Osteocyte (in vitro differentiated cells): Measurements from ENCODE around the gene GLIS1. TPM values are rescaled to one million over a fixed set of nuclear protein-coding genes. Genes with fewer than 3 reads are reported as not detected.

Experiments
- DNase-seq: peaks from one replicate; pipeline ENCODE4 v3.0.0; 2021; ENCODE audit warnings: mixed read lengths; ENCODE audit not compliant: unreplicated experiment; ENCODE audit errors: extremely low spot score
- H3K27ac Mint-ChIP-seq: one replicate; pipeline ENCODE4 v1.8.0; 2021; ENCODE audit warnings: mild to moderate bottlenecking, mixed read lengths; ENCODE audit not compliant: unreplicated experiment
- H3K27me3 Mint-ChIP-seq: one replicate; pipeline ENCODE4 v1.8.0; 2021; ENCODE audit warnings: mixed read lengths; ENCODE audit not compliant: unreplicated experiment
- H3K36me3 Mint-ChIP-seq: one replicate; pipeline ENCODE4 v1.8.0; 2021; ENCODE audit warnings: mixed read lengths; ENCODE audit not compliant: unreplicated experiment
- H3K4me1 Mint-ChIP-seq: one replicate; pipeline ENCODE4 v1.8.0; 2021; ENCODE audit warnings: mixed read lengths; ENCODE audit not compliant: unreplicated experiment
- H3K4me3 Mint-ChIP-seq: one replicate; pipeline ENCODE4 v1.8.0; 2021; ENCODE audit warnings: mild to moderate bottlenecking, moderate library complexity, mixed read lengths; ENCODE audit not compliant: unreplicated experiment
- H3K9me3 Mint-ChIP-seq: one replicate; pipeline ENCODE4 v1.8.0; 2021; ENCODE audit warnings: mixed read lengths; ENCODE audit not compliant: unreplicated experiment
- CTCF ChIP-seq: fragments of 200-600 bp; sonication (generic); IDR thresholded peaks from 2 replicates; pipeline ENCODE4 v1.5.0; 2021; ENCODE audit warnings: antibody characterized with exemption, mild to moderate bottlenecking, moderate library complexity
- total RNA-seq: library from RNA; stranded (reverse); gene quantifications from 2 replicates; pipeline ENCODE4 v1.2.1, GENCODE V29; 2021

The GLIS1 gene
- total RNA-seq, 1 donor from 2014 or later = 38.3 TPM

- DNase-seq = no peak
- Mint-ChIP-seq H3K4me1 (peaks cover 98% of the 10 kb centered on the region), H3K4me3 (peak overlapping the region; percentile 81)
Observed at GRCh38 chr1:53731779-53732305, 7.1 kb downstream of the GLIS1 start.

GRCh38 chr1:53731043-53731600 is 7.8 kb downstream of the GLIS1 start:
- Mint-ChIP-seq H3K27me3 (no peaks in the 10 kb centered on the region), H3K4me1 (peaks cover 96% of the 10 kb centered on the region), H3K27ac (peak overlapping the region; percentile 97), H3K9me3 (no peaks in the 10 kb centered on the region), H3K4me3 (peak overlapping the region; percentile 81), H3K36me3 (peaks cover 4% of the 10 kb centered on the region)
- TF ChIP-seq CTCF = no peak
- no peak for DNase-seq

More at GRCh38 chr1:53731779-53732305, 7.1 kb downstream of the GLIS1 start:
- peaks cover 5% of the 10 kb centered on the region for H3K36me3 Mint-ChIP-seq
- H3K27ac Mint-ChIP-seq = peak overlapping the region; percentile 97
- TF ChIP-seq CTCF = no peak
- no peaks in the 10 kb centered on the region for H3K27me3 Mint-ChIP-seq
- no peaks in the 10 kb centered on the region for H3K9me3 Mint-ChIP-seq

GRCh38 chr1:53730224-53730865 is 8.6 kb downstream of the GLIS1 start:
- Mint-ChIP-seq H3K4me3 (peak overlapping the region; percentile 60), H3K9me3 (no peaks in the 10 kb centered on the region), H3K27me3 (no peaks in the 10 kb centered on the region), H3K27ac (peak overlapping the region; percentile 97), H3K4me1 (peaks cover 93% of the 10 kb centered on the region), H3K36me3 (peaks cover 4% of the 10 kb centered on the region)
- no peak for TF ChIP-seq CTCF
- DNase-seq = no peak

- no peaks in the 10 kb centered on the region for H3K9me3 Mint-ChIP-seq
- H3K36me3 Mint-ChIP-seq = peaks cover 8% of the 10 kb centered on the region
- DNase-seq = no peak
- H3K27me3 Mint-ChIP-seq = no peaks in the 10 kb centered on the region
- TF ChIP-seq CTCF = no peak
- peaks cover 93% of the 10 kb centered on the region for H3K4me1 Mint-ChIP-seq
- H3K27ac Mint-ChIP-seq = peak overlapping the region; percentile 97
- peak overlapping the region; percentile 60 for H3K4me3 Mint-ChIP-seq
Observed at GRCh38 chr1:53729456-53730223, 9.3 kb downstream of the GLIS1 start.
